Fibroblast of villous mesenchyme (primary cell): Measurements from ENCODE around the gene PRRC1. TPM values are rescaled to one million over a fixed set of nuclear protein-coding genes. Genes with fewer than 3 reads are reported as not detected.
"Not testable (repeated sequence)": the region's sequence is repeated elsewhere in the genome, so short reads cannot be mapped to it uniquely, and the experiment has no call there.

Experiments
- DNase-seq: peaks from one replicate; pipeline ENCODE4 v3.0.0-alpha.2; 2010; ENCODE audit warnings: low read depth
- H3K4me3 ChIP-seq: 2 replicates; pipeline ENCODE4 v1.5.1; 2011; ENCODE audit warnings: low read depth, mild to moderate bottlenecking, low read length
- CTCF ChIP-seq: IDR thresholded peaks from 2 replicates; pipeline ENCODE4 v1.5.1; 2012; ENCODE audit warnings: low read depth, mild to moderate bottlenecking, low read length; ENCODE audit not compliant: insufficient read depth
- total RNA-seq: library from RNA; depleted of rRNA; stranded (reverse); fragments of >200 nt; gene quantifications from 2 replicates; pipeline ENCODE4 v1.2.3, GENCODE V29; 2012

PRRC1 gene
- total RNA-seq, 1 donor: 99.3 TPM

DNA sequence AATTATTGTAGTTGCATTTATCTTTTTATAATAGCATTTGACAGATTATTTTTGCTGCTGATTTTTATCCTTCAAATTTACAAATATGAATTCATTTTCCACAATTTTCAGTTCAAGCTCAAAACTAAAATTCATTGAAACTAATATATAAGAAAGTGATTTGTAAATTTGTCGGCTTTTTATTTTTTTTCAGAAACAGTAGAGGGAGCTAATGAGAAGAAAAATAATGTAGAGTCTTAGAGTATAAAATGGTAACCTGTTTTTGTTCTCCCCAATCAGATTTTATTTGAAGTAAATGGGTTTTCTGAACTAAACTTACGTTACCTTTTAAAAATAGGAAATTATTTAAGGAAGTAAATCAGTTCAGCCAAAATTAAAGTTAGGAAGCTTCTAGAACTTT is 19.2 kb downstream of the PRRC1 start:
- no peak overlapping the region for H3K4me3 ChIP-seq
- no peak for DNase-seq
- peak; percentile 29 for TF ChIP-seq CTCF

DNA sequence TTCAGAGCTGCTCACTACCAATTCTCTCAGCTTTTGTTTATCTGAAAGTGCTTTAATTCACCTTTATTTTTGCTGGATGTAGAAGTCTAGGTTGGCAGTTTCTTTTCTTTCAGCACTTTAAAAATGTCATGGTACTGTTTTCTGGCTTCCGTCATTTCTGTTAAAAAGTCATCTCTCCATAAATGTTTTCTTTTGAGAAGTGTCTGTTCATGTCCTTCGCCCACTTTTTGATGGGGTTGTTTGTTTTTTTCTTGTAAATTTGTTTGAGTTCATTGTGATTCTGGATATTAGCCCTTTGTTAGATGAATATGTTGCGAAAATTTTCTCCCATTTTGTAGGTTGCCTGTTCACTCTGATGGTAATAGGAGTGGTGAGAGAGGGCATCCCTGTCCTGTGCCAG is 23.1 kb downstream of the PRRC1 start:
- not testable (repeated sequence) for H3K4me3 ChIP-seq, DNase-seq

GRCh38 chr5:127545249-127545648 is 27.8 kb downstream of the PRRC1 start:
- not testable (repeated sequence) for H3K4me3 ChIP-seq, DNase-seq

GRCh38 chr5:127549551-127549950 is 32.1 kb downstream of the PRRC1 start:
- peak; percentile 18 for DNase-seq
- no peak for TF ChIP-seq CTCF
- H3K4me3 ChIP-seq: no peak overlapping the region

GRCh38 chr5:127550652-127551409 is 33.4 kb downstream of the PRRC1 start:
- no peak for TF ChIP-seq CTCF
- no peak overlapping the region for H3K4me3 ChIP-seq
- no peak for DNase-seq

DNA sequence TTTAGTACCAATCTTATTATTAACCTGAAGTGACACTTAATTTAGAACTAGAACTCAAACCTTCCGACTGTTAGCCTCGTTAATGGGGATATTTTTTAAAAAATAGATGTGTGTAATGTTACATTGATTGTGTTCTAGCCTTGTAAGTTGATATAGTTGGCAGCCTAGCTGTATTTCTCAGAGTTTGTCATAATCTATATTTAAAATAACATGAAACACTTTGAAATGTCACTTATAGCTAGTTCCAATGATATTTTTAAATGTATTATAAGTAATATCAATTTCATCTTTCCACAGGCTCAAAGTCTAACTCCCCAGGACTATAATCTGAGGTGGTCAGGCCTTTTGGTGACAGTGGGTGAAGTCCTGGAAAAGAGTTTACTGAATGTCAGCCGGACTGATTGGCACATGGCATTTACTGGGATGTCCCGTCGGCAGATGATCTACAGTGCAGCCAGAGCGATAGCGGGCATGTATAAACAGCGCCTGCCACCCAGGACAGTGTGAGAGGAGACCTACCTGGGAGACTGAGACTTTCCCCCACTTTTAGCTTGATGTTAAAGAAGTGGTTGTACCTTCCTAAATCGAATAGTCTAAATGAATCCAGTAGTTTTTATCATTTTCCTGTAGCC is 34.1 kb downstream of the PRRC1 start:
- no peak for DNase-seq
- TF ChIP-seq CTCF: no peak
- H3K4me3 ChIP-seq: no peak overlapping the region

DNA sequence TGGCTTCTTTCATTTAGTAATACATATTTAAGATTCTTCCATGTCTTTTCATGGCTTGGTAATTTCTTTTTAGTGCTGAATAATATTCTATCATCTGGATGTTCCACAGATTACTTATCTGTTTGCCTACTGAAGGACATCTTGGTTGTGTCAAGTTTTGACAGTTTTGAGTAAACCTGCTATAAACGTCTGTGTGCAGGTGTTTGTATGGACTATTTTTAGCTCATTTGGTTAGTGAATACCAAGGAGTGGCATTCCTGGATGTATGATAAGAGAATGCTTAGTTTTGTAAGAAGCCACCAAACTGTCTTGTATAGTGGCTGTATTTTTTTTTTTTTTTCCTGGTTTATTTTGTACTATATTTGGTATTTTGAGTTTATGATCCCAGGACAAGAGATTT is 38.4 kb downstream of the PRRC1 start:
- TF ChIP-seq CTCF: no peak
- no peak overlapping the region for H3K4me3 ChIP-seq
- peak; percentile 24 for DNase-seq

- TF ChIP-seq CTCF: no peak
- H3K4me3 ChIP-seq: no peak overlapping the region
- no peak for DNase-seq
Observed at GRCh38 chr5:127556609-127557334, 39.3 kb downstream of the PRRC1 start.
